ENCODE measurements around the gene MICALL1. TPM values are rescaled to one million over a fixed set of nuclear protein-coding genes. Genes with fewer than 3 reads are reported as not detected.

The MICALL1 gene
- total RNA-seq, 4 donors from 2014 or later, result 26.8 to 87.2 (median 37.3) TPM

DNA sequence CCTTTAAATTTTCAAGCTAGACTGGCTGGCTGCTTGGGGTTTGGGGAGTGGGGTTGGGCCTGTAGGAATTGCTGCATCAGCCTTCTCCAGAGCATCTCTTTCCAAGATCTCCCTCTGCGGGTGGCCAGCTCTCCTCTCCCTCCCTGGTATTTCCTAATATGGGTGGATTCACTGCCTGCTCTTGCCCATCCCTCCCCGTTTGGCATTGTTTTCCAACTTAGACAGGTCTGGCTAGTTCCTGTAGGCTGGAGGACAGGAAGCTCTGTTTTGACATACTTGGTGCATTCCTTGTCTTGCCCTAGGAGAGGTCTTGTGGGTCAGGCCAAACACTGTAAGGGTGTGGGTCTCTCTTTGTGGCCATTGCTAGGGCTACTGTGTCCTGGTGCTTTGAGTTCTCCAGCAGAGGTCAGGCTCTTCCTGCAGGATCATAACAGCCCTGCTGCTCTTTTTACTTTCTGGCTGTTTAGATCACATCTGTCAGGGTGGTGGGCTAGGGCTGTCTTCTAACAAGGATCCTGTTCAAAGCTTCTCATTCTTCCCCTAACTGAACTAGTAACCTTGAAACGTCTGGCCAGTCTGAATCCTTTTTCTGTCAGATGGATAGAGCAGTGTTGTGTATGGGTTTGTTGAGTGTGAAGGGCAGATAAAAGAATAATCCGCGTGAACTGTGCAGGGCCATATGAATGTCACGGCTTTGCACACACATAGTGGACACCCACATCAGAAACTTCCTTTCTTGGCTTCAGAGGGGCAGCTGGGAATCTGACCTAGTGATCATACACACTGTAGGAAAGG is 18.3 kb upstream of the MICALL1 start:
- no peaks in the 10 kb centered on the region for H3K9me3 ChIP-seq
- in situ Hi-C loops (cut with MboI; ENCODE audit: low pct_ligation_motif_present in 1 of 4, low pct_unique_long_range_greater_than_20kb in 1 of 4, low sequenced_read_pairs in 3 of 4), result no loop called here
- H3K4me1 ChIP-seq, result peaks cover 9 to 36% (median 15%) of the 10 kb centered on the region in 4 donors
- peak overlapping the region; percentile 40 to 85 (median 71) for H3K27ac ChIP-seq
- H3K4me3 ChIP-seq, result no peak overlapping the region
- no peaks in the 10 kb centered on the region for H3K27me3 ChIP-seq
- 65% methylated on average over 6 of the region's 6 CpGs; no CpG with 5 or more reads in 1 of the 2 donors for whole genome bisulfite sequencing, 2 donors (ENCODE audit: low coverage in 1 of 2)
- TF ChIP-seq POLR2AphosphoS5 (IDR thresholded peaks at IDR 0.05) (peak in 1 of 3 donors; percentile 9), EP300 (IDR thresholded peaks at IDR 0.05; ENCODE audit: low read depth) (no peak), POLR2A (IDR thresholded peaks at IDR 0.05) (no peak)
- TF ChIP-seq, protein P1, sequence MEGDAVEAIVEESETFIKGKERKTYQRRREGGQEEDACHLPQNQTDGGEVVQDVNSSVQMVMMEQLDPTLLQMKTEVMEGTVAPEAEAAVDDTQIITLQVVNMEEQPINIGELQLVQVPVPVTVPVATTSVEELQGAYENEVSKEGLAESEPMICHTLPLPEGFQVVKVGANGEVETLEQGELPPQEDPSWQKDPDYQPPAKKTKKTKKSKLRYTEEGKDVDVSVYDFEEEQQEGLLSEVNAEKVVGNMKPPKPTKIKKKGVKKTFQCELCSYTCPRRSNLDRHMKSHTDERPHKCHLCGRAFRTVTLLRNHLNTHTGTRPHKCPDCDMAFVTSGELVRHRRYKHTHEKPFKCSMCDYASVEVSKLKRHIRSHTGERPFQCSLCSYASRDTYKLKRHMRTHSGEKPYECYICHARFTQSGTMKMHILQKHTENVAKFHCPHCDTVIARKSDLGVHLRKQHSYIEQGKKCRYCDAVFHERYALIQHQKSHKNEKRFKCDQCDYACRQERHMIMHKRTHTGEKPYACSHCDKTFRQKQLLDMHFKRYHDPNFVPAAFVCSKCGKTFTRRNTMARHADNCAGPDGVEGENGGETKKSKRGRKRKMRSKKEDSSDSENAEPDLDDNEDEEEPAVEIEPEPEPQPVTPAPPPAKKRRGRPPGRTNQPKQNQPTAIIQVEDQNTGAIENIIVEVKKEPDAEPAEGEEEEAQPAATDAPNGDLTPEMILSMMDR (IDR thresholded peaks at IDR 0.05), result peak in 3 of 5 experiments; percentile 22 to 38 (median 33)
- no peak for DNase-seq
- peaks cover 0 to 21% (median 9%) of the 10 kb centered on the region in 4 donors for H3K36me3 ChIP-seq
- intact Hi-C loops (cut with DNase I; ENCODE audit: low total_unique reads), result no loop called here

DNA sequence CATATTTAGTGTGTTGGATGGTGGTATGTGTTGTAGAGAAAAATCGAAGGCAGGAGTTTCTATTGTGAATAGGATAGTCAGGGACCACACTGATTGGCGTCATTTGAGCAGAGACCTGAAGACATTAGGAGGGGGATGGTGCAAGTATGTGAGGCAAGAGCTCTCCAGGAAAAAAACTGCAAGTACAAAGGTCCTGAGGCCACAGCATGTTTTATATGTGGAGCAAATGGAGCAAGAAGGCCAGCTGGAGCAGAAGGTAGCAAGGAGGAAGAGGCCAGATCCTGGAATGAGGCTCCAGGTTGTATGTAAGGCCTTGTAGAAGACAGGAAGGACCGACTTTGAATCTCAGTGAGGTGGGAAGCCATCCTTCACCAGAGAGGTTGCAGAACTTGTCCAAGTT is 14.2 kb upstream of the MICALL1 start:
- H3K9me3 ChIP-seq, result no peaks in the 10 kb centered on the region
- peaks cover 27 to 56% (median 37%) of the 10 kb centered on the region in 4 donors for H3K4me1 ChIP-seq
- no peak overlapping the region for H3K4me3 ChIP-seq
- peak overlapping the region in 3 of 4 donors; percentile 53 to 79 (median 68) for H3K27ac ChIP-seq
- intact Hi-C loops (cut with DNase I; ENCODE audit: low total_unique reads), result loop anchor here (5.0 kb wide), 1 partner anchor 40 kb away; no protein-coding TSS in a partner anchor
- in situ Hi-C loops (cut with MboI; ENCODE audit: low pct_ligation_motif_present in 1 of 4, low pct_unique_long_range_greater_than_20kb in 1 of 4, low sequenced_read_pairs in 3 of 4), result no loop called here
- peaks cover 0 to 17% (median 4%) of the 10 kb centered on the region in 4 donors for H3K36me3 ChIP-seq
- no peaks in the 10 kb centered on the region for H3K27me3 ChIP-seq
- DNase-seq, result no peak
- TF ChIP-seq POLR2A (IDR thresholded peaks at IDR 0.05), result no peak
- TF ChIP-seq POLR2AphosphoS5 (IDR thresholded peaks at IDR 0.05), result no peak
- TF ChIP-seq, protein P1 (IDR thresholded peaks at IDR 0.05), result no peak
- TF ChIP-seq EP300 (IDR thresholded peaks at IDR 0.05; ENCODE audit: low read depth), result no peak
- WGBS, 2 donors (ENCODE audit: low coverage in 1 of 2), result 87 to 88% methylated on average over 3 of the region's 3 CpGs

DNA sequence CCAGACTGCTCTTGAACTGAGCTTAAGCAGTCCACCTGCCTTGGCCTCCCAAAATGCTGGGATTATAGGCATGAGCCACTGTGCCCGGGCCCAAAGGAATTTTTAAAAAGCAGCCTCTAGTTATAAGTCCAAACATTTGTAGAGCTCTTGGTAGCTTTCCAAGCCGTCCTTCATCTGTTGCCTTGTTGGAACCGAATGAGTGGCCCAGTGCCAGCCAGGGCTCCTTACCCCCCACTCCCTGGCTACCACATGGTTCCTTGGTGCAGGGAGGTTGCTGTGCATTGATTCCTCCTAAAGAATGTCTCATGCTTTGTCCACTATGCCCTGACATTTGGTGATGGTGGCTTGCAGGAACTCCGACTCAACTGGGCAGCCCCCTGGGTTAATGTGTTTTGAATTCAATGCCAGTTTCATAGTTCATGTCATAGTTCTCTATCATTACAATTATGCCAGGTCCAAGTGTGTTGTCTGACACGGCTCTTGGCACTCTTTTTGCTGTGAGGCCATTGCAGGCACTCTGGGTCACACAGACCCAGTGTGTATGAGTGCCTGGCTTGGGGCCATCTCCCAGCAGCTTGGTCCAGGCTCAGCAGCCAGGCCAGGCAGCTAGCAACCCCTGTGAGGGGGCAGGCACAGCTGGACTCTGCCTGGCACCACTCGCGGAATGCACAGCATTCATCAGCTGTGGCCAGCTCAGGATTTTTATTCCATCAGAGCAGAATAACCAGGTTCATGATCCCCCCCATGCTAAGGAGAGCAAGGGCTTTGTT is 13.3 kb upstream of the MICALL1 start:
- Histone ChIP-seq H3K27ac (peak overlapping the region in 3 of 4 donors; percentile 53 to 79 (median 68)), H3K36me3 (peaks cover 0 to 12% (median 0%) of the 10 kb centered on the region in 4 donors), H3K27me3 (no peaks in the 10 kb centered on the region), H3K4me1 (peaks cover 23 to 50% (median 37%) of the 10 kb centered on the region in 4 donors), H3K9me3 (no peaks in the 10 kb centered on the region), H3K4me3 (no peak overlapping the region)
- in situ Hi-C loops (cut with MboI; ENCODE audit: low pct_ligation_motif_present in 1 of 4, low pct_unique_long_range_greater_than_20kb in 1 of 4, low sequenced_read_pairs in 3 of 4), result no loop called here
- TF ChIP-seq POLR2A (IDR thresholded peaks at IDR 0.05) (no peak), EP300 (IDR thresholded peaks at IDR 0.05; ENCODE audit: low read depth) (no peak), POLR2AphosphoS5 (IDR thresholded peaks at IDR 0.05) (no peak)
- 76% methylated on average over 7 of the region's 7 CpGs; no CpG with 5 or more reads in 1 of the 2 donors for WGBS, 2 donors (ENCODE audit: low coverage in 1 of 2)
- intact Hi-C loops (cut with DNase I; ENCODE audit: low total_unique reads), result loop anchor here (5.0 kb wide), 1 partner anchor 40 kb away; no protein-coding TSS in a partner anchor
- no peak for DNase-seq

DNA sequence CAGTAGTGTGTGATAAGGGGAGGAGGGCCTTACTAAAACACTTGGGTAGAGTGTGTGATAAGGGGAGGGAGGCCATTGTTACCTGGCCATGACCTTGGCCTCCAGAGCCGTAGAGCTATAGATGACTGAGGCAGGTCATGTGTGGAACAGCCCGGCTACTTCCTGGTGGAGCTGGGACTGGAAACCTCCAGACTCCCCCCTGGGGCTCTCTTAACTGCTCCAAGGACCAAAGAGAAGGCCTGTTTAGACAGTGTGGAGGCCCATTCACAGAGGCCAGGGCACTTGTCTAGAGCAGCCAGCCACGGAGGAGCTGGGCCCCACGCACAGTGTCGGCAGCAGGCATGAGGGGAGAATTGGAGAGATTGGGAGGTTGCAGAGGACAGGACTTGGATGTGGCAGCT is 12.5 kb upstream of the MICALL1 start:
- H3K27ac ChIP-seq, result peak overlapping the region; percentile 3 to 79 (median 60)
- H3K27me3 ChIP-seq, result no peaks in the 10 kb centered on the region
- no peaks in the 10 kb centered on the region for H3K9me3 ChIP-seq
- peaks cover 0 to 10% (median 0%) of the 10 kb centered on the region in 4 donors for H3K36me3 ChIP-seq
- H3K4me1 ChIP-seq, result peaks cover 23 to 45% (median 35%) of the 10 kb centered on the region in 4 donors
- DNase-seq, result no peak
- H3K4me3 ChIP-seq, result no peak overlapping the region
- no peak for TF ChIP-seq POLR2A (IDR thresholded peaks at IDR 0.05)
- TF ChIP-seq, protein P1 (IDR thresholded peaks at IDR 0.05), result no peak
- TF ChIP-seq POLR2AphosphoS5 (IDR thresholded peaks at IDR 0.05), result no peak
- no peak for TF ChIP-seq EP300 (IDR thresholded peaks at IDR 0.05; ENCODE audit: low read depth)
- 78% methylated on average over 5 of the region's 5 CpGs; no CpG with 5 or more reads in 1 of the 2 donors for WGBS, 2 donors (ENCODE audit: low coverage in 1 of 2)
- in situ Hi-C loops (cut with MboI; ENCODE audit: low pct_ligation_motif_present in 1 of 4, low pct_unique_long_range_greater_than_20kb in 1 of 4, low sequenced_read_pairs in 3 of 4), result no loop called here
- intact Hi-C loops (cut with DNase I; ENCODE audit: low total_unique reads), result loop anchor here (5.0 kb wide), 1 partner anchor 39 kb away; no protein-coding TSS in a partner anchor

All from transverse colon (tissue), 4 donors.